Nephron (organoid): ENCODE results near the gene SUPT4H1.

Source experiments
- H3K27ac Mint-ChIP-seq, 3 experiments: 2 replicates each; pipeline ENCODE4 v1.8.0; 2020; ENCODE audit warnings: mixed read lengths in 3 of 3, mild to moderate bottlenecking in 2 of 3, moderate library complexity in 1 of 3
- H3K27me3 Mint-ChIP-seq: 2 replicates; pipeline ENCODE4 v1.8.0; 2021; ENCODE audit warnings: low read depth, mild to moderate bottlenecking, moderate library complexity, mixed read lengths
- H3K36me3 Mint-ChIP-seq: 2 replicates; pipeline ENCODE4 v1.8.0; 2020; ENCODE audit warnings: low read depth, mixed read lengths
- H3K4me1 Mint-ChIP-seq: 2 replicates; pipeline ENCODE4 v1.8.0; 2020; ENCODE audit warnings: mixed read lengths
- H3K4me3 Mint-ChIP-seq, 3 experiments: 2 replicates each; pipeline ENCODE4 v1.8.0; 2020; ENCODE audit warnings: mild to moderate bottlenecking in 3 of 3, mixed read lengths in 3 of 3, moderate library complexity in 2 of 3
- H3K9me3 Mint-ChIP-seq: 2 replicates; pipeline ENCODE4 v1.8.0; 2020; ENCODE audit warnings: mixed read lengths
- CTCF ChIP-seq, 3 experiments: fragments of 200-600 bp; sonication (generic); IDR thresholded peaks; one replicate each; pipeline ENCODE4 v1.5.0; 2021; ENCODE audit warnings: antibody characterized with exemption in 3 of 3; ENCODE audit not compliant: unreplicated experiment in 3 of 3

Gene SUPT4H1

GRCh38 chr17:58351182-58351581 is 819 bp downstream of the SUPT4H1 start:
- Mint-ChIP-seq H3K4me1 (peaks cover 26% of the 10 kb centered on the region), H3K4me3 (peak overlapping the region; percentile 100), H3K36me3 (peaks cover 46% of the 10 kb centered on the region), H3K27me3 (peaks cover 3% of the 10 kb centered on the region), H3K27ac (peak overlapping the region; percentile 95 to 98 (median 97)), H3K9me3 (no peaks in the 10 kb centered on the region)
- no peak for TF ChIP-seq CTCF (IDR thresholded peaks at IDR 0.05; ENCODE audit: unreplicated experiment in 3 of 3)

- H3K27me3 Mint-ChIP-seq, result peaks cover 3% of the 10 kb centered on the region
- H3K27ac Mint-ChIP-seq, result no peak overlapping the region
- peaks cover 15% of the 10 kb centered on the region for H3K4me1 Mint-ChIP-seq
- H3K4me3 Mint-ChIP-seq, result peak overlapping the region in 1 of 3 experiments; percentile 30
- peaks cover 73% of the 10 kb centered on the region for H3K36me3 Mint-ChIP-seq
- no peaks in the 10 kb centered on the region for H3K9me3 Mint-ChIP-seq
- TF ChIP-seq CTCF (IDR thresholded peaks at IDR 0.05; ENCODE audit: unreplicated experiment in 3 of 3), result no peak
Observed at GRCh38 chr17:58348038-58348437, 4.0 kb downstream of the SUPT4H1 start.

- H3K27ac Mint-ChIP-seq, result no peak overlapping the region
- peaks cover 63% of the 10 kb centered on the region for H3K36me3 Mint-ChIP-seq
Observed at GRCh38 chr17:58345500-58345899, 6.5 kb downstream of the SUPT4H1 start.

GRCh38 chr17:58344791-58345157 is 7.2 kb downstream of the SUPT4H1 start:
- no peak for TF ChIP-seq CTCF (IDR thresholded peaks at IDR 0.05; ENCODE audit: unreplicated experiment in 3 of 3)
- Mint-ChIP-seq H3K9me3 (no peaks in the 10 kb centered on the region), H3K27ac (no peak overlapping the region), H3K4me3 (no peak overlapping the region), H3K4me1 (peaks cover 4% of the 10 kb centered on the region), H3K36me3 (peaks cover 62% of the 10 kb centered on the region), H3K27me3 (no peaks in the 10 kb centered on the region)

More at GRCh38 chr17:58345500-58345899, 6.5 kb downstream of the SUPT4H1 start:
- Mint-ChIP-seq H3K4me3 (no peak overlapping the region), H3K9me3 (no peaks in the 10 kb centered on the region), H3K27me3 (no peaks in the 10 kb centered on the region), H3K4me1 (peaks cover 5% of the 10 kb centered on the region)
- TF ChIP-seq CTCF (IDR thresholded peaks at IDR 0.05; ENCODE audit: unreplicated experiment in 3 of 3), result no peak

- TF ChIP-seq CTCF (IDR thresholded peaks at IDR 0.05; ENCODE audit: unreplicated experiment in 3 of 3), result no peak
- Mint-ChIP-seq H3K36me3 (peaks cover 56% of the 10 kb centered on the region), H3K9me3 (no peaks in the 10 kb centered on the region), H3K27me3 (no peaks in the 10 kb centered on the region), H3K27ac (no peak overlapping the region), H3K4me3 (no peak overlapping the region), H3K4me1 (no peaks in the 10 kb centered on the region)
Observed at GRCh38 chr17:58344047-58344790, 7.8 kb downstream of the SUPT4H1 start.

GRCh38 chr17:58343131-58343530 is 8.9 kb downstream of the SUPT4H1 start:
- no peak overlapping the region for H3K27ac Mint-ChIP-seq
- H3K27me3 Mint-ChIP-seq, result no peaks in the 10 kb centered on the region
- H3K9me3 Mint-ChIP-seq, result no peaks in the 10 kb centered on the region
- no peak for TF ChIP-seq CTCF (IDR thresholded peaks at IDR 0.05; ENCODE audit: unreplicated experiment in 3 of 3)
- peaks cover 46% of the 10 kb centered on the region for H3K36me3 Mint-ChIP-seq
- peaks cover 5% of the 10 kb centered on the region for H3K4me1 Mint-ChIP-seq
- no peak overlapping the region for H3K4me3 Mint-ChIP-seq
